HEK293T (cell line): Measurements from ENCODE around the gene BCAP31.

Source experiments
- BHLHE40 ChIP-seq: fragments of 450-650 bp; IDR thresholded peaks from 2 replicates; pipeline ENCODE4 v1.6.1; 2016; ENCODE audit warnings: mild to moderate bottlenecking, moderate library complexity, borderline replicate concordance
- CTBP1 ChIP-seq: fragments of 450-650 bp; IDR thresholded peaks from 2 replicates; pipeline ENCODE4 v1.6.1; 2016; ENCODE audit warnings: borderline replicate concordance
- ELF4 ChIP-seq: fragments of 450-650 bp; IDR thresholded peaks from 2 replicates; pipeline ENCODE4 v1.6.1; 2017; ENCODE audit warnings: antibody characterized with exemption
- NFRKB ChIP-seq: fragments of 450-650 bp; IDR thresholded peaks from 2 replicates; pipeline ENCODE4 v1.6.1; 2016; ENCODE audit warnings: mild to moderate bottlenecking, moderate library complexity
- SP1 ChIP-seq: fragments of 450-650 bp; IDR thresholded peaks from 2 replicates; pipeline ENCODE4 v1.6.1; 2017

DNA sequence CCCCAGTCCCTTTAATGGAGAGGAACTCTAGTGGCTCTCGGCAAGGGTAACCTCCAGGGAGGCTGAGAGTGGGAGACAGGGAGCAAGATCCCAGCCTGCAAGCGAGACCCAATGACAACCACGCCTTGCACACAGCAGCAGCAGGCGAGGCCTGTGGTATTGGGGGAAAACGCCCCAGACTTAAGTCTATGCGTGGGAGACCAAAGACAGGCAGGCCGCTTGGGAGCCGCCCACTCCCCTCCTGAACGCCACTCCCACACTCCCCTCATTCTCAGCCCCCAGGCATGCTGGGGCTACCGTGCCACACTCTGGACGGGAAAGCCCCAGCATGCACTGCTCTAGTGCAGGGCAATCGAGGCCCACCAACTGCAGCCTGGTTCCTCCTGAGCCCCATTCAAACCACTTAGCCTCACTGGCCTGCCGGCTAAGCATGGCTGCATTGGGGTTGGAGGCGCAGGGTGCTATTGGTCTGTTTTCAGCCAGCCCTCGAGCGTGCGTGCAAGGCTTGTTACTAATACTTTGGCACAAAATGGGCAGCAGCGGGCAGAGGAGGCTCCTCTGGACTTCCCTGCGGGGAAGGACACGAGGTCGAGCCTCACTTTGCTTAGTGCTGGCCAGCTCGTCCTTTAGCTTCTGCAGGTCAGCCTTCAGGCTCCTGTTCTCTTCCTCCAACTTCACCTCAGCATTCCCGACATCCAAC, 21.7 kb downstream of the BCAP31 start:
- TF ChIP-seq CTBP1: no peak
- no peak for TF ChIP-seq NFRKB
- TF ChIP-seq SP1: no peak
- TF ChIP-seq ELF4: no peak
- TF ChIP-seq BHLHE40: no peak
